GM21723 (cell line): ENCODE results near the gene CLDN5.

ENCODE experiments used
- ATAC-seq: cut with Tn5 transposase; IDR thresholded peaks from one replicate; pipeline ENCODE4 v1.9.1; 2021; ENCODE audit warnings: mild to moderate bottlenecking, moderate library complexity; ENCODE audit not compliant: unreplicated experiment

Gene CLDN5

DNA sequence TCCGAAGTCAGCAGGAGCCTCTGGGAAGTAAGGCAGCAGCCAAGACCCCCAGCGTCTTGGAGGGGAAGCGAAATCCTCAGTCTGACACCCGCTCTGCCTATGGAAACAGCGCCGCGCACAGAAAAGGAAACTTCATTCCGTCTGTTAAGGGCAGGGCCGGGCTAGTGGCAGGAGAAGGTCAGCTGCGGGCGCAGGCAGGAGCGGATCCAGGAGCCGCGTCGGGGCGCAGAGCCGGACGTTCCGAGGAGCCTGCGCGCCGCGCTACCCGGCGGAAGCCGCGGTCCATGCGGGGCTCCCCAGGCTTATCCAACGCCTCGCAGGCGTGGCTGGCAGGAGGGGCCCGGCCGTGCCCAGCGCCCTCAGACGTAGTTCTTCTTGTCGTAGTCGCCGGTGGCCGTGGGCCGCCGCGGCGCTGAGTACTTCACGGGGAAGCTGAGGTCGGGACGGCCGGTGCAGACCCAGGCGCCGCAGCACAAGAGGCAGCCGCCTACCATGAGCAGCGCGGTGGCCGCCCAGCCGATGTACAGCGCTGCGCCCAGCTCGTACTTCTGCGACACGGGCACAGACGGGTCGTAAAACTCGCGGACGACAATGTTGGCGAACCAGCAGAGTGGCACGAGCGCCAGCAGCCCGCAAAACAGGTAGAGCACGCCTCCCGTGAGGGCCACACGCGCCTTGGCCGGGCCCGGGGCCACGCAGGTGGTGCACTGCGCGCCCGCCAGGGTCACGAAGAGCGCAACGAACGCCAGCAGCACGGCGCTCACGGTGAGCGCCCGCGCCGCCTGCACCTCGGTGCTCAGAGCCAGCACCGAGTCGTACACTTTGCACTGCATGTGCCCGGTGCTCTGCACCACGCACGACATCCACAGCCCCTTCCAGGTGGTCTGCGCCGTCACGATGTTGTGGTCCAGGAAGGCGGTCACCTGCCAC, 705 bp downstream of the CLDN5 start:
- ATAC-seq = no peak

GRCh38 chr22:19522881-19523239, 1.4 kb downstream of the CLDN5 start:
- ATAC-seq = no peak

- ATAC-seq = no peak
Measured at GRCh38 chr22:19522190-19522880, 1.9 kb downstream of the CLDN5 start.

- no peak for ATAC-seq
Measured at GRCh38 chr22:19520566-19521305, 3.5 kb downstream of the CLDN5 start.

DNA sequence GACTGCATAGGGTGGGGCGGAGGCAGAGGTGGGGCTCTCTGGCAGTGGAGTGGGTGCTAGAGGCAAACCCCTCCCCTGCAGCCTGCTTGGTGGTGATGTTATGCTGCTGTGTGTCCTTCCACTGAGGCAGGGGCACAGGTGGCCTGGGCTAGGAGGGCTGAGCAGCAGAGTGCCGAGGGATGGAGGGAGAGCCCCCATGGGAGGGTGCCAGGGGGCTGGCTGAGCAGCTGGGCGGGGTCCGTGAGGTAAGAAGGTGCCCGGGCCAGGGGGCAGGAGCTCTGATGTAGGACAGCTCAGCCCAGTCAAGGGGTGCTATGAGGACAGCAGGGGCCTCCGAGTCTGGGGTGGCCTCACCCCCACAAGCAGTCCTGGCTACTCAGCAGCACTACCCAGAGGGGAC, 4.2 kb downstream of the CLDN5 start:
- ATAC-seq = no peak

DNA sequence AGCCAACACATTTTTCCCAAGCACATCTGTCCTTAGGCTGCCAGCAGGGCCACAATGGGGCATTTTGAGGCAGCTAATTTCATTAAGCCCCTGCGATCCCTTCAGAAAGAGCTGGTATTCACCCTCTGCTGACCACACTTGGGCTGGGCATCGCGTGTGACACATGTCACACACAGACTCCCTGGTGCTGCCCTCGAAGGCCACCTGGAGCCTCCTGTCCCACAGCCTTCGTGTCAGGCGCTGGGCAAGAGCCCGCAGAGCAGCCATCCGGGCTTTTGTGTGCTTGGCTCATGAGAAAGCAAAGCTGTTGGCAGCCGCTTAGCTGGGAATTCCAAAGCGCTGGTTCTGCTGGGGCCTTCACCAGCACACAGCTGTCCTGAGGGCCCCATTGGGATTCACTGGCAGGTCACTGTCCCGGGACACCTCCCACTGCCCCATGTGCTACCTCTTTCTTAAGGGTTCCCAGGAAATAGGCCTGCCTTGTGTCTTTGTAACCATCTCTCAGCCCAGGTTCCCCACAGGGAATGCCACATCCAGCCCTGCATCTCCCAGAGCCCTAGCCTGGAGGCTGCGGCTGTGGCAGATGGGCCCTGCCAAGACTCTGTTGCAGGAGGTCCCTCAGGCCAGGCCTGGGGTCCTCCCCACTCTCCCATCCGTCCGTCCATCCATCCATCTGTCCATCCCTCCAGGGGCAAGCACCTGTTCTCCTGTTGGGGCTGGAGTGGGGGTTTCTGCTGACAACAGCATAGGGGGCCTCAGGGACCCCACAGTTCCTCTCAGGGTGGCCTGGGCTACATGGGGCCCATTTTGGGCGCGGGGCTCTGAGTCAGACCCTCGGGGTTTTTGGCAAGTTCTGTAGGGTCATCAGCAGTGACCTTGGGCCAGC, 4.9 kb downstream of the CLDN5 start:
- ATAC-seq = no peak

GRCh38 chr22:19518635-19519034, 5.6 kb downstream of the CLDN5 start:
- no peak for ATAC-seq

GRCh38 chr22:19517919-19518611, 6.1 kb downstream of the CLDN5 start:
- ATAC-seq = no peak

GRCh38 chr22:19517171-19517500, 7.1 kb downstream of the CLDN5 start:
- ATAC-seq = no peak

DNA sequence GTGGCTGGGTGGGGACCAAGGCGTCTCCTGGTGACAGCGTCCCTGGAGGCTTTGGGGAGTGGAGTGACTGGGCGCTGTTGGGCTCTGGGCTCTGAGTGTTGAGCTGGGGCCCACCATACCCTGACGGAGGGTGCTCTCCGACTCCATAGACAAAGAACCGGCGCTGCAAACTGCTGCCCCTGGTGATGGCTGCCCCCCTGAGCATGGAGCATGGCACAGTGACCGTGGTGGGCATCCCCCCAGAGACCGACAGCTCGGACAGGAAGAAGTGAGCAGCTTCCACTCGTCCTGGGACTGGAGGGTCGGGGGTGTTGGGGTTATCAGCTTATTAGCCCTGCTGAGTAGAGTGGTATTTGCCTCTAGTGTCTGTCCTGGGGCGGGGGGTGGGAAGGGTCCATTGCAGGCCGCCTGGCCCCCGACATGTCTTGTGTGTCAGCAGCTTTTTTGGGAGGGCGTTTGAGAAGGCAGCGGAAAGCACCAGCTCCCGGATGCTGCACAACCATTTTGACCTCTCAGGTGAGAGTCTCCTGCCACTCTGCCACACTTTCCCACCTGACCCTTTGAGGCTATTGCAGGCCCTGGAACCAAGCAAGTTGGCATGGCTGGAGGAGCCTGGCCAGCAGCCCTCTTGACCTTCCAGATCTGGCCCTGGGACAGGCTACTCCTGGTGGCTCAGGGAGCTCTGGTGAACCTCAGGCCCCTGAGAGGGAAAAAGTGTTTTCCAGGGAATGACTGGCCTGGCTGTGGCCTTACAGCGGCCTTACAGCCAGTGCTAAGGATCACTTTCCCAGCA, 7.6 kb downstream of the CLDN5 start:
- ATAC-seq = no peak

- ATAC-seq = no peak
Measured at GRCh38 chr22:19515654-19516377, 8.4 kb downstream of the CLDN5 start.

DNA sequence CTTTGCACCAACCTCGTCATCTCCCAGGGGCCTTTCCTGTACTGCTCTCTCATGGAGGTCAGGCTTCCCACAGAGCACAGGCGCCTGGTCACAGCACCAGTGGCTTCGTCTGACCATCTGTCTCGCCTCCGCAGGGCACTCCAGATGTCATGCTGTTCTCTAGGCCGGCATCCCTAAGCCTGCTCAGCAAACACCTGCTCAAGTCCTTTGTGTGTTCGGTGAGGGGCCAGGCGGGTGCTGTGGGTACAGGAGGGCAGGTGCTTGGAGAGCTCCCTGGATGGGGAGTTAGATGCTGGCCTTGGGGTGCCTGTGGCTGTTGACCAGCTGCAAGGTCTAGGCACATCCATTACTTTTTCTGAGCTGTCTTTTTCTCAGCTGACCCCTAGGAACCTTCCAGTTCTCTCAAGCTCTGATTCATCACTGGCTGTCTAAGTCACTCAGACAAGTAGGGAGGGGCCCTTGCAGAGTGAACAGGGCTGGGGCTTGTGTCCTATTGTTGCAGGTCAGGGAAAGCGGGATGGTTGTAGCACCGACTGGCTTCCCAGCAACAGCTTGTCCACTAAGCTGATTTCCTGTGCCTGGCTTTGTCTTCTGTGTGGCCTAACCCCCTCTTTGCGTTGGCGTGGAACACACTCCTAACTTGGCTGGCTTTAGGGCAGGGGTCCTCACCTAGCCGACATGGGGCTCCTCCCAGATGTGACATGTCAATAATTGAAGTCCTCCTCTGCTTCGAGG, 9.2 kb downstream of the CLDN5 start:
- ATAC-seq = no peak

DNA sequence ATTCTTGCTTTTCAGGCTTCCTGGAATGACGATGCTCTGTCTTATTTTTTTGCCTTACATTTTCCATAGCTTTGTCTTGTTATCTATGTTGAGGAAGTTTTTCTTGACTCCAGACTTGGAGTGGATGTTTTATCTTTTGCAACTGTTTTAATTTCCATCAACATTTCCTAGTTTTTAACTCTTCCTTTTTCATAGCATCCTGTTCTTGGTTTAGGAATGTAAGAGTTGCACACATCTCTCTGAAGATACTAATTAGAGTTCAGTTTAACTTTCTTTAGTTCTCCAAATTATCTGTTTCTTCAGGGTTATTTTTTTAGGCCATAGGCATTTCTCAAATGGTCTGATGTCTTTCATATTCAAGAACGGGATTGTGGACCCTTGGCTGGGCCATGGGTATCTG, 10.4 kb downstream of the CLDN5 start:
- ATAC-seq = no peak

GRCh38 chr22:19510919-19511341, 13.3 kb downstream of the CLDN5 start:
- no peak for ATAC-seq

GRCh38 chr22:19509923-19510322, 14.3 kb downstream of the CLDN5 start:
- no peak for ATAC-seq

DNA sequence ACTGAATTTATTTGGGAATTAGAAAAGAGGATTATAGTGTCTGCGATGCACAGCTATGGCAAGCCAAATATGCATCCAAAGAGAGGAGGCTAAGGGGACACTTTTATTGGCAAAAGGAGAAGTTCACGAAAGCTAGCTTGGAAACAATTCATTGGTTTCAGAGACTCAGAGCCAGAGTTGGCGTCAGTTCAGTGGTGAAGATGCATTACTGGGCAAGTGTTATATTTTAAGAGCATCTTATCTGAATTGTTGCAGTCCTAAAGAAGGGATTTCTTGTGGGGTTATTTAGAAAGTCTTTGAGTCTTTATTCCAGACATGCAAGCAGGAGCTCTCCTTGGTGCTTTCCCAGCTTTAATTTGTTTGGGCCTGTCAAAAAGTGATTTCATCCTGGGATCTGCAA, 15.0 kb downstream of the CLDN5 start:
- ATAC-seq = no peak

DNA sequence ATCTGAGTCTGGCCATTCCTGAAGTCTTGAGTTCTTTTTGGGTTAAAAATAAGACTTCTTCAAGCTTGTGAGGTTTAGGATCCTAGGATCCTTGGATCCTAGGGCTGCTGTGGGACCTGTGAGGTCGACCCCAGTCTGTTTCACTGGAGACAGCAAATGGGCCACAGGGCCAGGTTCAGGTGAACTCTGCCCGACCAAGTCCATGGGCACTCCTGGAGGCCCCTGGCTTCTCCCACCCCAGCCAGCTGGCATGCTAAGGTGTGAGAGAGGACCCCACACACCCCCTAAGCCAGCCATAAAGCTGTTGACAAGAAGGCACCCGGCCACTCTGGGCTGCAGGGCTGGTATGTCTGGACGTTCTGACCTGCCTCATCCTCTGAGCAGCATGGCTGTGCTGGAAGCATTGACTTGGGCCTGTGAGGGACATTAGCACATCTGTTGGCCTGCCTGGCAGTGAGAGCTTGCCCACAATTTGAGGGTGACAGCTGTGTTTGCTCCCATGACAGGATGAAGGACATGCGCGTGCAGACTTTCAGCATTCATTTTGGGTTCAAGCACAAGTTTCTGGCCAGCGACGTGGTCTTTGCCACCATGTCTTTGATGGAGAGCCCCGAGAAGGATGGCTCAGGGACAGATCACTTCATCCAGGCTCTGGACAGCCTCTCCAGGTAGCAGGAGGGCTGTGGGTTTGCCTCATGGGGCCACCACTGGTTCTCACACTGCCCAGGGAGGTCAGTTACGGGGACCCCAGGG, 16.0 kb downstream of the CLDN5 start:
- ATAC-seq = no peak
